Umbilical cord (tissue), 2 donors: Measurements from ENCODE around the gene APOL1. TPM values are rescaled to one million over a fixed set of nuclear protein-coding genes. Genes with fewer than 3 reads are reported as not detected.
A peak's percentile ranks its signal among the peaks of the same experiment; 100 is the strongest.
"Not testable (repeated sequence)": the region's sequence is repeated elsewhere in the genome, so short reads cannot be mapped to it uniquely, and the experiment has no call there.

Experiments
- DNase-seq: peaks from one replicate; pipeline ENCODE4 v3.0.0-alpha.2; 2015; ENCODE audit warnings: low spot score
- total RNA-seq: library from RNA; depleted of rRNA; stranded (reverse); fragments of >200 nt; gene quantifications from one replicate; pipeline ENCODE4 v1.2.3, GENCODE V29; 2014; ENCODE audit warnings: low replicate concordance; ENCODE audit not compliant: insufficient read depth

The APOL1 gene
- total RNA-seq, 1 donor from 2014 or later, result 5.8 TPM

GRCh38 chr22:36225333-36225922 lies 27.5 kb upstream of the APOL1 start:
- no peak for DNase-seq

- DNase-seq, result no peak
These were observed 26.7 kb upstream of the APOL1 start for GRCh38 chr22:36226189-36226588.

GRCh38 chr22:36227396-36227795 lies 25.5 kb upstream of the APOL1 start:
- DNase-seq, result no peak

GRCh38 chr22:36227806-36228205 lies 25.1 kb upstream of the APOL1 start:
- no peak for DNase-seq

GRCh38 chr22:36228369-36228768 lies 24.6 kb upstream of the APOL1 start:
- not testable (repeated sequence) for DNase-seq

GRCh38 chr22:36228944-36229343 lies 24.0 kb upstream of the APOL1 start:
- no peak for DNase-seq

- not testable (repeated sequence) for DNase-seq
These were observed 23.3 kb upstream of the APOL1 start for GRCh38 chr22:36229649-36230048.

- DNase-seq, result not testable (repeated sequence)
These were observed 21.9 kb upstream of the APOL1 start for GRCh38 chr22:36231051-36231450.

- DNase-seq, result no peak
These were observed 20.1 kb upstream of the APOL1 start for GRCh38 chr22:36232715-36233401.

GRCh38 chr22:36233796-36234195 lies 19.1 kb upstream of the APOL1 start:
- no peak for DNase-seq

GRCh38 chr22:36234213-36234612 lies 18.7 kb upstream of the APOL1 start:
- no peak for DNase-seq

GRCh38 chr22:36234919-36235318 lies 18.0 kb upstream of the APOL1 start:
- DNase-seq, result no peak

- no peak for DNase-seq
These were observed 17.3 kb upstream of the APOL1 start for GRCh38 chr22:36235585-36235984.

GRCh38 chr22:36236388-36237319 lies 16.3 kb upstream of the APOL1 start:
- no peak for DNase-seq

GRCh38 chr22:36237462-36238372 lies 15.2 kb upstream of the APOL1 start:
- DNase-seq, result no peak

- DNase-seq, result peak; percentile 35
These were observed 14.4 kb upstream of the APOL1 start for GRCh38 chr22:36238373-36239149.

- no peak for DNase-seq
These were observed 13.9 kb upstream of the APOL1 start for GRCh38 chr22:36239150-36239400.

GRCh38 chr22:36239401-36240171 lies 13.3 kb upstream of the APOL1 start, which contains the start of gene APOL2:
TSS of gene APOL2 (minus strand) at chr22:36239527. CDS start at chr22:36233162, 6,365 bp downstream.
- peak; percentile 98 for DNase-seq

GRCh38 chr22:36243986-36244385 lies 8.9 kb upstream of the APOL1 start:
- no peak for DNase-seq
